ENCODE measurements around the gene UPK3BL2.
"Not testable (repeated sequence)": the region's sequence is repeated elsewhere in the genome, so short reads cannot be mapped to it uniquely, and the experiment has no call there.

Gene UPK3BL2, protein sequence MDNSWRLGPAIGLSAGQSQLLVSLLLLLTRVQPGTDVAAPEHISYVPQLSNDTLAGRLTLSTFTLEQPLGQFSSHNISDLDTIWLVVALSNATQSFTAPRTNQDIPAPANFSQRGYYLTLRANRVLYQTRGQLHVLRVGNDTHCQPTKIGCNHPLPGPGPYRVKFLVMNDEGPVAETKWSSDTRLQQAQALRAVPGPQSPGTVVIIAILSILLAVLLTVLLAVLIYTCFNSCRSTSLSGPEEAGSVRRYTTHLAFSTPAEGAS

GRCh38 chr7:102543596-102543995 lies at the start of gene UPK3BL2:
Gene UPK3BL2 (minus strand): TSS chr7:102543696. CDS start chr7:102543636, 60 bp downstream.
- DNase-seq (ENCODE audit: low read depth) = not testable (repeated sequence)

- not testable (repeated sequence) for DNase-seq (ENCODE audit: low read depth)
These were observed 49.1 kb upstream of the UPK3BL2 start for GRCh38 chr7:102592477-102593019.

- DNase-seq (ENCODE audit: low read depth) = not testable (repeated sequence)
These were observed 46.4 kb upstream of the UPK3BL2 start for GRCh38 chr7:102589857-102590256.

DNA sequence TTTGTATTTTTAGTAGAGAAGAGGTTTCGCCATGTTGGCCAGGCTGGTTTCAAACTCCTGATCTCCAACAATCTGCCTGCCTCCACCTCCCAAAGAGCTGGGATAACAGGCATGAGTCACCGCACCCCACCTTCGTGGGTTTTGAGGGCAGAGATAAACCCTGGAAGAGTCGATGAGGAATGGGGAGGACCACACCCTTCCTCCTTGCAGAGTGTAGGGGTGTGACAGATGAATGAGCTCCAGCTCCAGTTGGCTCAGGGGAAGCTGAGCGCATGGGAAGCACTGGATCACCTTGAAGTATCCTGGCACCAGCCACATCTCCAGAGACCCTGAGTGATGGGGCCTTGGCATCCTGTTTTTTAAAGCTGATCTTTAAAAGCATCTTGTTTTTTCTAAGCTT lies 40.0 kb upstream of the UPK3BL2 start:
- DNase-seq (ENCODE audit: low read depth) = not testable (repeated sequence)

DNA sequence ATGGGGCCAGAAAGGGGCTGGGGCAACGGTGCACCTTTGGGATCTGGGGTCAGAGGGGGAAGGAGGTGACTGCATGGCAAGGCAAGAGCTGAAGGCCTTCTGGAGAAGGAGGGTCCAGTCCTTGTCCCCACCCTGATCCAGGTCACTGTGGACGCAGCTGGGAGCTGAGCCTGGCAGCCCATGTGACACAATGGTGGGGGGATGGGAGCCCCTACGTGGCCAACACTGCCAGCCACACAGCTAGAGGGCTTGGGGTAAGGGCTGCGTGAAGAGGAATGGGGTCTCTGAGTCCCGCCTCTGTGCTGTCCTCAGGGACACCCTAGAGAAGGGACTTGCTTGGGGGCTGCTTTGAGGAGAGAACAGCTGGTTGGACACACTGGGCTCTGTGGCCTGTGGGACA lies 38.2 kb upstream of the UPK3BL2 start:
- not testable (repeated sequence) for DNase-seq (ENCODE audit: low read depth)

GRCh38 chr7:102578486-102578885 lies 35.0 kb upstream of the UPK3BL2 start:
- DNase-seq (ENCODE audit: low read depth) = not testable (repeated sequence)

DNA sequence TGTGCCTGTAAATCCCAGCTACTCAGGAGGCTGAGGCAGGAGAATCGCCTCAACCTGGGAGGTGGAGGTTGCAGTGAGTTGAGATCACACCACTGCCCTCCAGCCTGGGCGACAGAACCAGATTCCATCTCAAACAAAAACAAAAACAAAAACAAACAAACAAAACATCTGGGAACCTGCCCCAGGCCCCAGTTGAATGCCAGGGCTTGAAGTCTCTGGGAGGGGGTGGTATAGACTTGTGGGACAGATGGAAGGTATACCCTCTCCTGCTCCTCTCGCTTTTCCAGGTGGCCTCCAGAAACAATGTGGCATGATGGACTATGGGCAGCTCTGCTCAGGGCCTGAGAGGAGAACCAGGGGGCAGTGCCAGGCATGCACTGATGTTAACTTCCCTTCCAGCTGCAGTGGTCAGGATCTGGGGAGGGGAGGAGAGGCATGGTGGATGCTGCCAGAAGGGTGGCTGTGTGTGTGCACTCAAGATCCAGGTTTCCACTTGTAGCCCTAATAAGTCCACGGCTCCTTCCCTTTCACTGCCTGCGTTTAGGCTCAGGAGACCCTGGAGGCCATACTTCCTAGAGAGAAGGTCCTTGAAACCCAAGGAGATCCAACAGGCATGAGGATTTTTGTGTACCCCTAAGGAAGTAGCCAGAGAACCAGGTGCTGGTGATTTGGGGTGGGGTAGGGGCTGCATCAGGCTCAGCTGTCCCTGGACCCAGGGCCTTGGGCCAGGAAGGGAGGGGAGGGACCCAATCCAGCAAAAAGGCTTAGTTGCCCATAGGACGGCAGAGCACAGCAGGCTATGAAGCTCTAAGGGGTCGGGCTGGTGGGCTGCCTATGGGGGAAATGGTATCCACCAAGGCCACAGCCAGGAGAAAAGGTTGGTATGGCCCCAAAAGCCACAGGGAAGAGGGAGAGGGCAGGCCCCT lies 34.1 kb upstream of the UPK3BL2 start:
- not testable (repeated sequence) for DNase-seq (ENCODE audit: low read depth)

- not testable (repeated sequence) for DNase-seq (ENCODE audit: low read depth)
These were observed 32.9 kb upstream of the UPK3BL2 start for GRCh38 chr7:102576363-102576762.

DNA sequence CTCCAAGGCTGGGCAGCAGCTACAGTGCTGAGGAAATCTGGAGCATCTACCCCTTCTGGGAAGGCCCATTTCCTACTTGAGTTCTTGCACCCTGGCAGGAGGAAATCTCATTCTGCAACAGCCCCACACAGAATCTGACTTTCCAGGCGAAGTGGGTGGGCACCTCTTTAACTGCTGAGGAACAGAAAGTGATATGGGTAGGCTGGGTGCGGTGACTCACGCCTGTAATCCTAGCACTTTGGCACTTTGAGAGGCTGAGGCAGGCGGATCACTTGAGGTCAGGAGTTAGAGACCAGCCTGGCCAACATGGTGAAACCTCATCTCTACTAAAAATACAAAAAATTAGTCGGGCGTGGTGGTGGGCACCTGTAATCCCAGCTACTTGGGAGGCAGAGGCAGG lies 31.1 kb upstream of the UPK3BL2 start:
- not testable (repeated sequence) for DNase-seq (ENCODE audit: low read depth)

DNA sequence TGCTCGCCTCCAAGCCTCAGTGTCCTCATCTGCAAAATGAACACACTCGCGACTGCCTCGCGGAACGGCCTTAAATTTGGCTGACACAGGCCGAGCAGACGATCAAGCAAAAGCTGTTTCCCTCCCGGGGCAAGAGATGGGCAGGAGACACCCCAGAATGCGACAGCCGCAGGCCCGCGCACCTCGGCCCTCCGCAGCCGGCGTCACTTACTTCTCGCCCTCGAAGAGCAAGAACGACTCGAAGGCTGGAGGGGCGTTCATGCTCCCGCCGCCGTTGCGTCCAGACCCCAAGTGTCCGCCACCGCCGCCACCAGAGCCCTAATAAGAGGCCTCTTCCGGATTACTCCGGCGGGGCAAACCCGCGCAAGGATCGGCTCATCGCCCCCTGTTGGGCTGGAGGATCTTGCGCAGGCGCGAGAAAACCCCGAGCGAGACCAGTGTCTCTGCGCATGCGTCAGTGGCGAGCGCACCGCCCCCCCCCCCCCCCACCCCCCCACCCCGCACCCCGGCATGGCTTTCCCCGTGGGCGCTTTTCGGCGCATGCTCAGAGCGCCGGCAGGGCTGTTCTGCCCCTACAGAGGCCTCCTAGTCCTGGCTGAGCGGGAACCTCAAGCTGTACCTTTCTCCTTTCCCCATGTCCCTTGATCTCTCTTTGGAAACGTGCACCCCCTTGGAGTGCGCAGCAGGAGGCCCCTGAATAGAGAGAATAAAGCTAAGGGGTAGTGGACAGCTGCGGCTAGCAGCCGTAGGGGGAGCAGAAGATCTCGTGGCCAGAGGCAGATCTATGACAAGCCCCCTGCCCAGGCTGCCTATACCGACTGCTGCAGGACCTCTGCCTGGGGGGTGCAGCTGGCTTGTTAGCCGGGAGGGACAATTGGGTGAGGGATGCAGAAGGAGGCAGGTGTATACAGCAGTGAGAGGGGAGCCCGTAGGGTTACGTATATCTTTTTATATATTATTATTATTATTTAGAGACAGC lies 29.1 kb upstream of the UPK3BL2 start, which contains the start of gene POLR2J3:
Gene POLR2J3, minus strand, starts transcription at position 323 of the 979 bp plus-strand sequence. Its CDS starts 62 bp downstream, at position 261.
- peak; percentile 99 for DNase-seq (ENCODE audit: low read depth)

- not testable (repeated sequence) for DNase-seq (ENCODE audit: low read depth)
These were observed 25.1 kb upstream of the UPK3BL2 start for GRCh38 chr7:102568620-102569019.

GRCh38 chr7:102550808-102551422 lies 7.4 kb upstream of the UPK3BL2 start, which contains the start of gene SPDYE2:
Gene SPDYE2 (plus strand): TSS chr7:102551226. CDS start chr7:102553256, 2,030 bp downstream.
- DNase-seq (ENCODE audit: low read depth) = not testable (repeated sequence)

- not testable (repeated sequence) for DNase-seq (ENCODE audit: low read depth)
These were observed 2.9 kb upstream of the UPK3BL2 start for GRCh38 chr7:102546353-102546752.

- DNase-seq (ENCODE audit: low read depth) = not testable (repeated sequence)
These were observed 1.8 kb upstream of the UPK3BL2 start for GRCh38 chr7:102545288-102545687.

DNA sequence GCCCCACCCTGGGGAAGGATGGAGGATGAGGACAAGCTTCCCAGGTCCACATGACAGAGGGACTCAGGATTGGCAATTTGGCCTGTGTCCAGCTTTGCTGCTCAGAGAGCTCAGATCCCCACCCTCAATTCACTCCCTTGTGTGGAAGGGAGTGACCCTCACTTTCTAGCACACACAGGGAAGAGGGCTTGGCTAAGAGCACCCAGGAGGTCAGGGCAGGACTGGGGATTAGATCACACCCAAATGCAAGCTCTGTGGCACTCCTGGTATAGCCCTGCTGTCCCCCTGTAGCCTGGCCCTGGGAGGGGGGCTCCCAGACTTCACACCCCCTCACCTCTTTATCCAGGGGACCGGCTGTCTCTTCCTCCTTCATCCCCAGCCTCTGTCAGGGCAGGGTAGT lies 876 bp upstream of the UPK3BL2 start:
- DNase-seq (ENCODE audit: low read depth) = not testable (repeated sequence)

GRCh38 chr7:102542771-102543170 lies 725 bp downstream of the UPK3BL2 start:
- DNase-seq (ENCODE audit: low read depth) = not testable (repeated sequence)

GRCh38 chr7:102542083-102542482 lies 1.4 kb downstream of the UPK3BL2 start:
- not testable (repeated sequence) for DNase-seq (ENCODE audit: low read depth)

GRCh38 chr7:102540604-102541003 lies 2.9 kb downstream of the UPK3BL2 start:
- DNase-seq (ENCODE audit: low read depth) = not testable (repeated sequence)

- DNase-seq (ENCODE audit: low read depth) = not testable (repeated sequence)
These were observed 8.4 kb downstream of the UPK3BL2 start for GRCh38 chr7:102535062-102535615.

DNA sequence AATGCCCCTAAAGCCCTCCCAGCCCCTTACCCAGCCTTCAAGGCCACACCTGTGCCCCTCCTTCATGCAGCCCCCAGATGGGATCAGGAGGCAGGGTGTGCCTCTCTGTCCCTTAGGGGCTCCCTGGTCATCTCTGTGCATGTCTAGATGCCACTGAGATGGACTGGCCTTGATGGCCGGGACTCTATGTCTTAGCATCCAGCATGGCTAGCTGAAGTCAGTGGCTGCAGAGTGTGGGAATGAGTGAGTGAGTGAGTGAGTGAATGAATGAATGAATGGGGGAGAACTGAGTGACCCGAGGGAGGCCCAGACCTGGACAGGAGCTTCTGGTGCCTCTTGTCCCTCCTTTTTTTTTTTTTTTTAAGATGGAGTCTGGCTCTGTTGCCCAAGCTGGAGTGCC lies 11.4 kb downstream of the UPK3BL2 start:
- not testable (repeated sequence) for DNase-seq (ENCODE audit: low read depth)

All from stimulated activated CD4-positive, alpha-beta T cell treated with anti-CD3 and anti-CD28 coated beads, Interleukin-2, amount 100 ng/mL, for 4 hours (primary cell).